ENCODE data around the gene CTBS.
A peak's percentile ranks its signal among the peaks of the same experiment; 100 is the strongest.

The CTBS gene

DNA sequence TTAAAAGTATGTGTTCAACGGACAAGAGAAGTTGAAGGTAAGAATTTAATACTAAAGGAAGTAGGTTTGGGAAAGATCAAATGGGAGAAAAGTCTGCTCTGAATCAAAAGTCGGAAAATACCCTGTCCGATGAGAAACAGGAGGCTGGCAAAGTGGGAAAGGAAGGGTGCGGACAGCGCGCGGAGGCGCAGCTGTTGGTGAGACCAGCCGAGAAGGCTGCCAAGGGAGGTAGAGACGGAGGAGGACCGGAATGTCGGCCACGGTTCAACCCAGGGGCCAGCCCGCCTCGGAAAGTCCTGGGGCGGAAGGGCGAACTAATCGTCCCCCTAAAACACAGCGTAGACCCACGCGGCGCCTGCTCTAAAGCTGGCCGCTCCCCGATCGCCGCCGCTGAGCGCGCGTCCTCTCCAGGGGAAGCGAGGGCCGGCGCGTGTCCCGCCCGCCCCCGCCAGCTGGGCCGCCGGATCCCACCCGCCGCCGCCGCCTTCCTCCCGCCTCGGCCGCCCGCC lies 68.7 kb downstream of the CTBS start:
- peak in 1 of 2 donors; percentile 48 for DNase-seq

DNA sequence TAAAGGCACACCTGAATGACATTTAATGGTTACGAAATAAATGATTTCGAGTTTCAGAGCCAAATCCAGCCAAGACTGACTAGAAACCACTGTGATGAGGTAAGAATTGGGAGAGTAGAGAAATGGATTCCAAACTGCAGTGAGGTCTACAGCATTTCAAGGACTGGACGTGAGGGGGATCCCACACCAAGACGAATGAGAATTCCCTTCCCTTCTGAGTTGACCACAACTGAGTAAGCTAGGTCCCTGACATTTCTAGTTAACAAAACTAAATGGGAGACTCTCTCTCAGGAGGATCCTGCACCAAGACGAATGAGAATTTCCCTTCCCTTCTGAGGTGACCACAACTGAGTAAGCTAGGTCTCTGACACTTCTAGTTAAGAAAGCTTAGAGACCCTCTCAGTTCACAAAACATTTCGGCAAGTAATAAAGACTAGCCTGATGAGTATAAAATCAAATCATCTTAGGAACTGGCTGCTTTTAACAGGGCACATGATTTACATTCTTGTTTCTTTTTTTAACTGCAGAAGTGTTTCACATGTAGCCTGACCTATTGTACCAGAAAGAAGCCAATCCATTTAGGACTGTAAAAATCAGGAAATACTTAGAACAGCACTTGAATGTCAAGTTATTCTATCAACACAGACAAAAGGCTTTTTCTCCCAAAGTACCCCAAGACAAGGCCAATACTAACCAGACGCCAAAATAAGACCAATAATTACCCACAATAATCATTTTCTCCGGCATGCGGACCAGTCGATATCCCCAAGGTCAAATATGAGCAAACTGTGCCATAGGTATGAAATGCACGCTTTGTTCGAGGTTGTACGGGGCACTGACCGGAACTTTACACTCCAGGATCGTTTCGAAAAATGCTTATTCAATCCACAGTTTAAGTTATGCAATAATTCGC lies 69.4 kb downstream of the CTBS start:
- DNase-seq, result no peak

DNA sequence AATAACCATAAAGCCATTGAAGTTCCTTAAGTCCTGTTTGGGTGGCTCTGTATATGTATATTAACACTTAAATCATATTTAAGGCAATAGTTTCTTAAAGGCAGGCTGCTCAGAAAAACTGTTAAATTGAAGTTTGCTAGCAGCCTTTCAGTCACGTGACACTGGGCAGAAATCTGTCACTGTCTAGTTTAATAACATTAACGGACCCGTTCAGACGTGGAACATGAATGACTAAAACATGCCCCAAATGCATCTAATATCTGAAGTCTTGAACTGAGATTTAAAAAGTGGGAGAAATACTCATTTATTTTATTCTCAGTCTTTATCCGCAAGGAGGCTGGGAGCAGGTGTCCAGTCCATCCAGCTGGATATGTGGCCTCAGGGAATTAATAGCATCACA lies 71.3 kb downstream of the CTBS start:
- no peak for DNase-seq

All from hippocampal formation (tissue), 2 donors.